Measurements from ENCODE around the gene UNC45A. TPM values are rescaled to one million over a fixed set of nuclear protein-coding genes. Genes with fewer than 3 reads are reported as not detected.

Gene UNC45A
- total and polyA plus RNA-seq, 2 of the 4 experiments (the other 2 are of a cell fraction): 68.9 to 100 TPM

- DNase-seq (no peak), ATAC-seq (ENCODE audit: low read depth) (no peak)
- in situ Hi-C loops (cut with MboI; ENCODE audit: low sequenced_read_pairs): loop anchor here (25.0 kb wide), 2 partner anchors 1831 to 2006 kb away; no protein-coding TSS in a partner anchor
- H4K5ac ChIP-seq (ENCODE audit: low read depth, low read length): peak overlapping the region; percentile 72; the same call in 1 of the 2 replicates
- ChIA-PET POLR2A (ENCODE audit: unreplicated experiment) (interaction anchor here (0.5 kb wide), 1 partner anchor 25 kb away, joined by 4 read pairs; no protein-coding TSS in a partner anchor), CTCF (interaction anchor here (0.9 kb wide), 1 partner anchor 25 kb away, joined by 3 read pairs; no protein-coding TSS in a partner anchor)
- no peaks in the 10 kb centered on the region for H4K20me1 ChIP-seq (ENCODE audit: insufficient read depth, low read length)
- H2AK5ac ChIP-seq (ENCODE audit: low read depth, low read length): no peak overlapping the region
- peaks cover 5% of the 10 kb centered on the region for H3K4me1 ChIP-seq (ENCODE audit: control insufficient read depth, insufficient read depth, low read length)
- H2BK20ac ChIP-seq (ENCODE audit: low read depth, low read length): no peak overlapping the region
- WGBS, 2 experiments (ENCODE audit: extremely low coverage in 2 of 2, insufficient read length in 1 of 2): 100% methylated on average over 1 of the region's 6 CpGs; no CpG with 5 or more reads in 1 of the 2 experiments
- no peak overlapping the region for H3K23ac ChIP-seq (ENCODE audit: low read depth, low read length)
- H3K4me3 ChIP-seq (ENCODE audit: insufficient read depth, low read depth, low read length): no peak overlapping the region
- H4K8ac ChIP-seq (ENCODE audit: low read depth in 2 of 2, low read length in 2 of 2): peak overlapping the region in 1 of 2 experiments; percentile 37; a peak in 1 of 4 replicates
- no peak for TF ChIP-seq RAD21 (IDR thresholded peaks at IDR 0.05; ENCODE audit: low read length)
- no peaks in the 10 kb centered on the region; the same call in 1 of the 2 replicates for H3K9me1 ChIP-seq (ENCODE audit: insufficient read depth, low read length)
- H3K14ac ChIP-seq (replicated peaks; ENCODE audit: low read depth, low read length): no peak overlapping the region
- H2AFZ ChIP-seq (replicated peaks; ENCODE audit: low read length, poor library complexity): no peak overlapping the region
- intact Hi-C loops (cut with micrococcal nuclease): no loop called here
- no peak overlapping the region for H2BK15ac ChIP-seq (ENCODE audit: low read depth, low read length)
- H4K91ac ChIP-seq (ENCODE audit: insufficient read depth, low read depth, low read length): no peak overlapping the region
- H3K27me3 ChIP-seq (ENCODE audit: control insufficient read depth, insufficient read depth, low read length): no peaks in the 10 kb centered on the region
- H2BK5ac ChIP-seq (ENCODE audit: low read depth, low read length, poor library complexity, severe bottlenecking): peak overlapping the region; percentile 41
- H3K18ac ChIP-seq (ENCODE audit: low read depth, low read length): no peak overlapping the region
- H3K36me3 ChIP-seq (ENCODE audit: control insufficient read depth, insufficient read depth, low read length): peaks cover 14% of the 10 kb centered on the region
- no peak overlapping the region for H2BK120ac ChIP-seq (ENCODE audit: low read depth, low read length)
- BruUV-seq (replicated peaks): no TSS peak
- H3K9me3 ChIP-seq (ENCODE audit: control insufficient read depth, insufficient read depth, low read length): no peaks in the 10 kb centered on the region
- no peak overlapping the region for H3K9ac ChIP-seq (ENCODE audit: low read depth, low read length)
- no peak overlapping the region for H2AK9ac ChIP-seq (replicated peaks; ENCODE audit: low read depth, low read length, poor library complexity)
- H3K4me2 ChIP-seq (ENCODE audit: low read depth, low read length): no peak overlapping the region
- H3K79me1 ChIP-seq (ENCODE audit: low read depth in 1 of 2, low read length in 2 of 2): peaks cover 41 to 53% of the 10 kb centered on the region in 2 experiments
- H3K27ac ChIP-seq (ENCODE audit: insufficient read depth, low read length): no peak overlapping the region
- H3K56ac ChIP-seq (ENCODE audit: extremely low read depth, insufficient read depth, low read length): no peak overlapping the region
- dilution Hi-C loops (cut with HindIII; ENCODE audit: low sequenced_read_pairs, unreplicated experiment): no loop called here
- H3K4ac ChIP-seq (ENCODE audit: low read depth, low read length): no peak overlapping the region
Observed at GRCh38 chr15:90981681-90982080, 46.6 kb downstream of the UNC45A start.

Data from IMR-90 (cell line).